GM12874 (cell line): ENCODE measurements around the gene PPP1R16B.

Experiments
- TF ChIP-seq, protein P1 (sequence below): IDR thresholded peaks from 2 replicates; pipeline ENCODE4 v1.5.1; 2011; ENCODE audit warnings: low read depth, mild to moderate bottlenecking, control low read depth, low read length, moderate library complexity; ENCODE audit not compliant: insufficient read depth

The PPP1R16B gene

DNA sequence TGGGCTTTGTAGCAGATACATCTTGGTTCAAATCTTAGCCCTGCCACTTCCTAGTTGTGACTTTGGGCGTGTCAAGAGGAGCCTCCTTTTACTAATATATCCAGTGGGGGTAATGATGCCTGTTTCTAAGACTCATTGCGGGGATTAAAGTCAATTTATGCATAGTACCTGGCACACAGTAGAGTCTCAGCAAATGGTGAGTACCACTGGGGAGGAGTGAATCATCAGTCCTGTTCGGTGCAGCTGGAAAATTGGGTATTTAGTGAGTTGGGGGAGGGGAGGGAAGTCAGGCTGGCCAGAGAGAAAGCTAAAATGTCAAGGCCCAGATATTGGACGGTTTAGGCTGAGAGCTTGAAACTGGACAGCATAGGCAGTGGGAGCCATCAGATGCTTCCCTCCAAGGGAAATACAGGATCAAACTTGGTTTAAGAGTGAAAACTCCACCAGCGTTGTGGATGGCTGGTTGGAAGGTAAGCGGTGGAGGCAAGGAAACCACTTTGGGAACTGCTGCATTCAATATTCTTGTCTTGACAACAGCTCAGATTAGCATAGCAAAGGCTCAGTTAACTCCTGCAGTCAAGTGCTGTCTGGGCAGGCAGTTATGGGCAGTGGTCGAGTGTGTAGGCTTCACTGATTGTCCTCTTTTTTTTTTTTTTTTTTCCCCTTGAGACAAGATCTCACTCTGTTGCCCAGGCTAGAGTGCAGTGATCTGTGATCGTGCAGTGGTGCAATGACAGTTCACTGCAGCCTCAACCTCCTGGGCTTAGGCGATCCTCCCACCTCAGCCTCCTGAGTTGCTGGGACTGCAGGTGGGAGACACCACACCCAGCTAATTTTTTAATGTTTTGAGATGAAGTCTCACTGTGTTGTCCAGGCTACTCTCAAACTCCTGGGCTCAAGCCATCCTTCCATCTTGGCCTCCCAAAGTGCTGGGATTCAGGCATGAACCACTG is 12.9 kb downstream of the PPP1R16B start:
- TF ChIP-seq, protein P1, sequence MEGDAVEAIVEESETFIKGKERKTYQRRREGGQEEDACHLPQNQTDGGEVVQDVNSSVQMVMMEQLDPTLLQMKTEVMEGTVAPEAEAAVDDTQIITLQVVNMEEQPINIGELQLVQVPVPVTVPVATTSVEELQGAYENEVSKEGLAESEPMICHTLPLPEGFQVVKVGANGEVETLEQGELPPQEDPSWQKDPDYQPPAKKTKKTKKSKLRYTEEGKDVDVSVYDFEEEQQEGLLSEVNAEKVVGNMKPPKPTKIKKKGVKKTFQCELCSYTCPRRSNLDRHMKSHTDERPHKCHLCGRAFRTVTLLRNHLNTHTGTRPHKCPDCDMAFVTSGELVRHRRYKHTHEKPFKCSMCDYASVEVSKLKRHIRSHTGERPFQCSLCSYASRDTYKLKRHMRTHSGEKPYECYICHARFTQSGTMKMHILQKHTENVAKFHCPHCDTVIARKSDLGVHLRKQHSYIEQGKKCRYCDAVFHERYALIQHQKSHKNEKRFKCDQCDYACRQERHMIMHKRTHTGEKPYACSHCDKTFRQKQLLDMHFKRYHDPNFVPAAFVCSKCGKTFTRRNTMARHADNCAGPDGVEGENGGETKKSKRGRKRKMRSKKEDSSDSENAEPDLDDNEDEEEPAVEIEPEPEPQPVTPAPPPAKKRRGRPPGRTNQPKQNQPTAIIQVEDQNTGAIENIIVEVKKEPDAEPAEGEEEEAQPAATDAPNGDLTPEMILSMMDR: no peak

DNA sequence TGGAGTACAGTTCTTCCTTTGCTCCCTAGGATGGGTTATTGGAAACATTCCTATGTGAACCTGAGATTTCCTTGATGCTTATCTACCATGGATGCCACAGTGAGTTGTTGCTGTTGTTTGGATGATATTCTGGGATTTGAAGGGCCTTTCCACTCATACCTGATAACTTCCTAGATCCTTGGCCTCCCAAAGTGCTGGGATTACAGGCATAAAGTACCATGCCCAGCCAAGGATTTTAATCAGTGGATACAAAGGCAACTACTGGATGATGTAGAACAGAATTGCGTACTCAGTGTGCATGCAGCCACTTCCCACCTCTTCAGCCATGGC is 20.0 kb downstream of the PPP1R16B start:
- TF ChIP-seq, protein P1: no peak

DNA sequence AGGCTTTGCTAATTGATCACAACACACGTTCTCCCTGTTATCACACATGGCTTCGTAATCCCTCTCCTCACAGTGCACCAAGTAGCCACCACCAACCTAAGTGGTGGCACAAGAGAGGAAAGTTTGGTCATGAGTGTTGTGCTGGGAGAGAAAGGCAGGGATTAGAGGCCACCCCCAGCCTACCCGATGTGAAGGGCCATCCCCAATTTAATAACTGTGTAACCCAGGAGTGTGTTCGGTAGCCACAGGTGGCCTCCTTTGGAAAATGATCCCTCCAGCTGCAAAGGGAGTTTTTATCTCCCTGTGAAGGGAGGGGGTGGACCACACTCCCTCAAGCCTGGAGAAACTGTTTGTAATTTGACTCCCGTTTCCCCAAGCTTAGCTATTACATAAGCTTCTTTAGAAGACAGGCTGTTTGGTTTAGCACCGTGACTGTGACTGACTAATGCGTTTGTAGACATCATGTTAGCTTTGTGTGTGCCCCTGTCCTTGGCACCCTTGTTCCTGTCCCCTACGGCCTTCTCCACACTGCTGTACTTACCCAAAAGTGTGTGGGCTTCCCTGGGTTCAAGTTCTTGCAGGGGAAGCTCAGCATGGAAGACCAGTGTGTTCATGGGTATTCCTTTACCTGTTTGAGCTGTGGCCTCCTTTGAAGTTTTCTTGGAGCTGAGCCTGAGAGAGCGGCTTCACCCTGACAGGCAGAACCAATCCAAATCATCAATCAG is 20.6 kb downstream of the PPP1R16B start:
- TF ChIP-seq, protein P1: no peak

DNA sequence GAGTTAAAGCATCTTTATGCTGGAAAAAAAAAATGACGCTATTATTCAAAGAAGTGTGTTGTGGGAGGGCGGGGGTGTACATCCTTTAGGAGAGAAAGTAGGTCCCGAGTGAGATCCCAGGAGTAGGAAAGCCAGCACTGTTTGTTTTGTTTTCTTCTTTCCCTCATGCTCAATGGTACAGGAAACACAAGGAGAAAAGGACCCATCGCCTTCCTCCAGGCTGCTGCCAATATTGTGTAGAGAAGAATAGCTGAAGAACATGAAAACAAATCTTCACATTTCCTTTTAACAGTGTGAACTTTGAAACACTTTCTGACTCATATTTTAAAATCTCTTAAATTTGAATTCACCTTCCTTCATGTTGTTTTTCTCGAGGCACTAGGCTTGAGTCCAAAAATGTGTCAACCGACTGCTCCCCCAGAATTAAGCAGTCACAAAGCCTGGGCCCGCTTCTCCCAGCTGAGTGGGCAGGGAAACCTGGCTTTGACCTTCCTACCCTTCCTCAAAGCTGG is 22.3 kb downstream of the PPP1R16B start:
- TF ChIP-seq, protein P1: no peak

DNA sequence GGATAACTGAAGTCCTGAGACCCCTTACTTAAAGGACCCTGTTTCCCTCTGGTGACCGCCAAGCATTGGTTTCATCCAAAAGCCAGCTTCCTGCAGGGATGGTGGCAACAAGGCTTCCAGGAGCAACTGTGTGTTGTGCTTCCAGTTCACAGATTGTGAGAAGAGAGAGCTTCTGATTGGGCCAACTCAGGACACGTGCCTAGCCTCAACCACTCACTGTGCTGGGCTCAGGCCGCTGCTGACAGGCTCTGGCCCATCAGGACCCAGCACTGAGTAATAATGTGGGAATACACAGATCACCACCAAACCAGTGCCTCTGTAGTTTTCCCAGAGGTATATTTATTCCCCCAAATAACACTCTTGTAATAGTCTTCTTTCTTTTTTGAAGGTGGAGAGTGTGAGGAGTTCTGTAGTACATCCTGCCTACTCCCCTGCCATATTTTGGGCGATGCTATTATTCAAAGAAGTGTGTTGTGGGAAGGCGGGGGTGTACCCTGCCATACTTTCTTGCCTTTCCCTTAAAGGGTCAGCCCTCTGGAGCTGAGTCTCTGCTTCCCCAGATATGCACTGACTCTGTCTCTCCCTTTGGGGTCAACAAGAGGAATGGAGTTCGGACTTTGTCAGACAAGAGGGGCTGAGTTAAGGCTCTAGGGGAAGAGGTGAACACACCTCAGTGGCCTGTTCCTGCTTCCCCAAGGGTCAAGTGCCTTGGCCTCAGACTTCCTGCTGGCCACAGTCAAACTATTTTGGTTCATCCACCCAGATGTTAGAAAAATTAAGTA is 23.2 kb downstream of the PPP1R16B start:
- TF ChIP-seq, protein P1: no peak

DNA sequence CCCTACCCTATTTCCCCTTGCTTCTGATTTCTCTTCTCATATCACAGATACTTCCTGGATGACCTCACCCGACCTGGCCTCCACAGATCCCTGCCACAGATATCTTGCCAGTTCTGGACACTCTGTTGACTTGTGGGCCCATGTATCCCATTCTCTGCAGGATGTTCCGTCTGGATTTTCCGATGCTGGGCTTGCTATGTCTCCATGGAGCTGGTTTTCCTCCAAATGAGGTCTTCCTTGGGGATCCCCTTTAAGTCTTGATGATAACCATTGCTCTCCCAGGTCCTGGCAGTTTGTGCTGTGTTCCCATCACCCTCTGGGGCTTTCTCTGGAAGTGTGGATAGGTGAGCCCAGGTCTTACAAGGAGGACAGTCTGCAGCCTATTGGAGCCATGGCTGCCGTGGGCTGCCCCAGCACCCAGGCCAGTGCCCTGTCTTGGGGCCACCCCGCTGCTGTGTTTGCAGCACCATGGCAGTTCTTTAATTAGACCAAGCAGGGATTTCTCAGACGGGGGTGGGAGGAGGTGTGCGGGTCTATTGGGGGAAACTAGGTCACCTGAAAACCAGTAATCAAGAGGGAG is 23.9 kb downstream of the PPP1R16B start:
- TF ChIP-seq, protein P1: no peak

DNA sequence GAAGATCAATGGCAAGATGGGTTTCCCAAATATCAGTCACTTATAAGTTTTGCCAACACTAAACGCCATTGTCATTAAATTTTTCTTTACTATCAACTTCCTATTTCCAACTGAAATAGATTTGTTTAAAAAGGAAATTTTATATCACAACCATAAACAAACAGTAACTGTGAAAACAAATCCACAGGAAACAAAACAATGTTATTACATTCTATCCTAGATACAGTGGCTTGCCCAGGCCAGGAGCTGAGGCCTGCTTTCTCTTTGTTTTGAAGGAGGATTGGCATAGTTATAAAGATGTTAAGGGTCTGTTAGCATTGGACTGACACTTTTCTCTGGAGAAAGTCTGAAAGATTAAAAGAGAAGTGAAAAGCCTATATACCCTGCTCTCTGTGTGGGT is 24.9 kb downstream of the PPP1R16B start:
- TF ChIP-seq, protein P1: no peak
